HG02852 (cell line): Measurements from ENCODE around the gene MAD1L1.
"Not testable (repeated sequence)": the region's sequence is repeated elsewhere in the genome, so short reads cannot be mapped to it uniquely, and the experiment has no call there.

Source experiments
- ATAC-seq: cut with Tn5 transposase; IDR thresholded peaks from one replicate; pipeline ENCODE4 v1.9.1; 2021; ENCODE audit warnings: mild to moderate bottlenecking, moderate library complexity; ENCODE audit not compliant: unreplicated experiment

The MAD1L1 gene

DNA sequence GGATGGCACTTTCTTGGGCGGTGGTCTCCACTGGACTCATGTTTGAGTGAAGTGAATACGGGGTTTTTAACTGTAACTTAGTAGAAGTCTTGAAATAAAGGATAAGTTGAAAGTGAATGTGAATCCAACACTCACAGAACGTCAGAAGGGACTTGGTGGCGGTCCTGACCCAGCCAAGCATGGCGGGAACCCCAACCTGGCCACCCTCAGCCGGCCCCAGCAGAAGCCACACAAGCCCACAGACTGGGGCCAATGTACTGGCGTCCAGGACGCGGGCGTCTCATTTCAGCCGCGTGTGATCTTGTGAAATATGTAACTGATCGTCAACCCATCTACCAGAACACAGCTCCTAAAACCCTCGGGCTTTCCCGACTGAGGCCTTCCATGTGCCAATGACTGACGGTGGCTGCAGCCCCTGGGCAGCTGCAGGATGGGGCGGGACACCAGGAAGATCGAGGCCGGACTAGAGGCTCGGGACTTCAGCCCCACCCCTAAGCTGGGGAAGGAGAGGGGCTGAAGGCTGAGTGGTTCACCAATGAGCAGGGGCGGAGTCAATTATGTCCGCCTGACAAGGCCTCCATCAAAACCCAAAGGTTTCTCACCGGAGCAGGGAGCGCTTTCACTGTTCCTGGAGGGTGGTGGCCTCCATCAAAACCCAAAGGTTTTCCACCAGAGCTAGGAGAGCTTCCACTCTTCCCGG is 161.5 kb downstream of the MAD1L1 start:
- no peak for ATAC-seq

DNA sequence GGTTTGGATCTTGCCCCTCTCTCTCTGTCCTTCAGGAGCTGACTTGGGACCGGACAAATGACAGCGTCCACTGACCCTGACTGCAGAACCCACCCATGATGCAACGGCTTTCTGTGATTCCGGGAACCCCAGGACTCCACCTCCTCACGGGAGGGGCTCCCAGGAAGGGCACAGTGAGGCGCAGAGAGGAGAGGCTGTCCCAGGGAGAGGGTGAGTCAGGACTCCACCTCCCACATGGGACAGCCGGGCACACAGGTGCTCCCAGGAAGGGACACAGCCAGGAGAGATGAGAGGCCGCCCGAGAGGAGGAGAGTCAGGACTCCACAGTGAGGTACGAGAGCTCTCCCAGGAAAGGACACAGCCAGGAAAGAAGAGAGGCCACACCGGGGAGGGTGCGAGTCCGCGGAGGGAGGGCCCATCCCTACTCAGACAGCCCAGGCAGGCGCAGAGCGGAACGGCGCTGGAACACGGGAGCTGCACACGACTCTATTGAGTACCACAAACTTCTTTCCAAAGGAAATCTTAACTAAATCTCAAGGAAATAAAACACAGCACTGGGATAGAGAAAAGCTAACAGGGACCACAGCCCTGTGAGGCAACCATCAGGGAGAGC is 162.5 kb downstream of the MAD1L1 start:
- no peak for ATAC-seq

DNA sequence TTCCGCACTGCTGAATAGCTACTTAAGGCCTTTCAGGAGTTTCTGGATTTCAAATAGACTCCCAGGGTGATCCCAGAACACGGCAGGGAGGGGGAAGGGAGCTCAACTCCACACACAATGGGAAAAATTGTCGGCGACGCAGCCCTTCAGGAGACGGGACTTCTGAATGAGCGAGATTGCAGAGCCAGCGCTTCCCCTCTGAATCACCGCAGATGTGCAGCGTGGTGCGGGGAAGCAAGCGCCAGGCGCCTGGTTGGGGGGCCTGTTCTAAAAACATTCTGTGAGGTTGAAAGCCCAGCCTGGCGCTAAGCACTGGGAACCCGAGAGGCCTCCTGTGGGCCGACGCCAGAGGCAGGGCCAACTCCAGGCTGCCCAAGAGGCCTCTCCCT is 163.3 kb downstream of the MAD1L1 start:
- no peak for ATAC-seq

DNA sequence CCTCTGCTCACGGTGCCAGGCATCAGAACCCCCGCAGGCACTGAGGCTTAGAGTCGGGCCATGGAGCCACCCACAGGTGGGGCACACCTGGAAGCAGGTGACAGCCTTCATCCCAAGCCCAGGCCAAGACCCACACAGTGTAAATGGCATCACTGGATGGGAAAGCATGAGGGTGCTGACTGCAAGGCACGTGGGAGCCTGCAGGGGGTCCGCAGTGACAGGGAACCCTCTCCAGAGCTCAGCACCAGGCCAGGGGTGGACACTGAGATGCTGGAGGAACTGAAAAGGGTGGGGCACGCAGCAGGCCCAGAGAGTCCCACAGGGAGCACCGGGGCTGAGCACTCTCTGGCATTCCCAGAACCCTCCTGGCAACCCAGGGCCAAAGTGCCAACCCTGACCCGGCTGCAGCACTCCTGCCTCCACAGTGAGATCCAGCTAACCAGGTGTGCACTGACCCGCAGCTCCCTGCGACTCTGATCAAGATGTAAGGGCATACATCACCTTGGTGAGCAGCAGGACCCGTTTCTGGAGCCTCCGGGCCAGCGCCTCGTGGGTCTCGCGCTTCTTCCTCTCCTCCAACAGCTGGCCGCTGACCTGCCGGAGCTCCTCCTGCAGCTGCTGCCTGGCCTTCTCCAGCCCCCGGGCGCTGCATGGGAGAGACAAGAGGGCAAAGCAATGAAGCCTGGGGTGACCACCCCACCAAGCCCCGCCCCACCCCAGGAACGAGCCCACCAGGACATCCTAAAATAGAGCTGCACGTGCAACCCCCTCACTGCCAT is 163.9 kb downstream of the MAD1L1 start:
- no peak for ATAC-seq

DNA sequence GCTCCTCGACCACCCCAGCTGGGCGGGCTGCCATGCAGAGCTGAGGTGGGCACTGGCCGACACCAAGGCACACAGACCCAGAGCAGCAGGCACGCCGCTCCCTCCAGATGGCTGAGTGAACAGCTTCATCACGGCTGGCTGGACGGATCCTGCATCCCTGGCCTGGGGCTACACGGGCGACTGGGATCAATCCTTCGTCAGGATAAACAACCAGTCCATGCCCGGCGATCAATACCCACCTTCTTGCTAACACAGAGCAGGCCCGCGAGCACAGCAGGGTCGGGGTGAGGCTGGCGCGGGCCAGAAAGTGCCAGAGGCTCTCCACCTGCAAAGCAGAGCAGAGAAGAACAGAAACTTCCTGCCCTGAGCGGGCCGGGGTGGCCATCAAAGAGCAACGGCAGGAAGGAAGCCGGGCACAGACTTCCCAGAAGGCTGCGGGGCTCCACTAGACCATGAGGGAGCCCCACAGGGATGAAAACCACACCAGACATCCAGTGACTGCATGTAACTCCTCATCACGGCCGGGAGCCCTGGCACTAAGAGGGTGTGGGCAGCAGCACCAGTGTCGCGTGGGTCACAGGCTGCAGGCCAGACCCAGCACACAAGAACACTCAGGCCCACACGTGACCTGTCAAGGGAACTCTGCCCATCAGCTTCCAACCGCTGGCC is 166.4 kb downstream of the MAD1L1 start:
- ATAC-seq = no peak

DNA sequence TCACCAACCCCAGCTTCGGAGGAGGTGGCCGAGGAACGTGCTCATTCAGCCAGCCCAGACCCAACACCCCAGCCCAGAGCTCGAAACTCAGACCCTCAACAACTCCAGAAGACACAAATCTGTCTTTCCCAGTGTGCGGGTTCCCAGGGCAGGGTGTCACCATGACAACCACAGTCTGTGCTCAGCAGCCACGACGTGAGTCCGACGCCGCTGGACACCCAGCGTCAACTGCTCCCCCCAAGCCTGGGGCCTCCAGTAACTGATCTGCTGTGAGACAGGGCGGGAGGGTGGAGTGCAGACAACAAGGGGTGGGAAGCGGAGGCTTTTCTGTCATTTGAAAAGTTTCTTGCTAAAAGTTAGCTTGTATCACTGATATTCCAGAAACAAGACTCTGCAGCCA is 167.2 kb downstream of the MAD1L1 start:
- ATAC-seq = no peak

DNA sequence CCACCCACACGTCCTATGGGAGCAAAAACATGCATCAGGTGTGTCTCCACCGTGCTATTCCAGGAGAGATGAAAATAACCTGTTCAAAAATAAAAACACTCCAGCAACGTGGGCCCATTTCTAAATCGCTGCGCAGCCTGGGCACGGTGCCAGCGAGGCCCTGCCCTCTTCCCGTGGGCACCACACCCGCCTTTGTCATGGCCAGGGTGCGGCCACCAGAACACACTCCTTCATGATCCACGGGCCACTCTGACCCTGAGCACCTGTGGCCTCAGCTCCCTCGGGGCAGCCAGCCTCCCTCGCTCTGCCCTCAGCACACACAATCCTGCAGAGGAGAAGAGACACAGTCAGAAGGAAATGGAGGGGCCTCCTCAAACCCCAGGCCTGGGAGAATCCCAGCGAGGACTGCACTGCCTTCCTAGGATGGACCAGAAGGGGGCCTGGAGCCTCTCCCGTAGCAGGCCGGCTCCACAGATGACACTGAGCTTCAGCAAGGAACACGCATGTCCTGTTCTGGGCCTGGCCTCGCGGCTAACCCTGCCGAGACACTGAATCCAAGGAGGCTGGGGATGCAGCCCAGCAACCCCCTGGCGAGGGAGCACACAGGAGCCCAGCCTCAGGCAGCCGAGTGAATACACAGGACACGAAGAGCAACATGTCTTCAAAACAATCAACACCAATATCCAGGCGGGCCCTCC is 169.0 kb downstream of the MAD1L1 start:
- ATAC-seq = no peak

DNA sequence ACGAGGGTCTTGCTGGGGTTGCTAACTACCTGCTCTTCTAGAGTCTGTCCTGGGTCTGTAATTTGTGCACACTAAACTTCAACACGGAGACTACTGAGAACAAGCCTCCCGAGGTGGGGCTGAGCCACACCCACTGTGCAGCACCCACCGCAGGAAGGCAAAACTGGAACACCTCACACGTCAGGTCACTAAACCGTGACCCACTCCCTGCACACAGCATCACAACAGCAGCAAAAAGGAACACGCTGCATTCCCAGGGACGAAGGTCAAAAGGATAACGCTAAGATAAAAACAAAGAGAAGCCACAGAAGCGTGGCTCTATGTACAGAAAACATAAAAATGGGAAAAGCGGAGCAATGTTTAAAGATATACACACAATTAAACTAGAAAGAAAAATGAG is 170.1 kb downstream of the MAD1L1 start:
- no peak for ATAC-seq

DNA sequence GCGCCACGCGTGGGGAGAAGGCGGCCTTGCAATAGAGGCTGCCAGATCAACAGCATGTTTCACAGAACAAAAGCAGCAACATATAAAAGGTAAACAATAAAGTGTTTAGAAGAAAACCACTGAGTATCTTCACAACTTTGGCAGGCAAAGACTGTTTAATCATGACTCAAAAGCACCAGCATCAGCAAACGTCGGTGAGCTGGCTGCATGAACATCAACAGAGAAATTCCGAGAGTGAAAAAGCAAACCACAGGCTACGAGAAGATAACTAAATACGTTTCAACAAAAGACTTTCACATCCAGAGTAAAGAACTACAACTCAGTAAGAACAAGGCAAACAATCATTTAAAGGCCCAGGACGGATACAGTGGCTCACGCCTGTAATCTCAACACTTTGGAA is 172.0 kb downstream of the MAD1L1 start:
- no peak for ATAC-seq

DNA sequence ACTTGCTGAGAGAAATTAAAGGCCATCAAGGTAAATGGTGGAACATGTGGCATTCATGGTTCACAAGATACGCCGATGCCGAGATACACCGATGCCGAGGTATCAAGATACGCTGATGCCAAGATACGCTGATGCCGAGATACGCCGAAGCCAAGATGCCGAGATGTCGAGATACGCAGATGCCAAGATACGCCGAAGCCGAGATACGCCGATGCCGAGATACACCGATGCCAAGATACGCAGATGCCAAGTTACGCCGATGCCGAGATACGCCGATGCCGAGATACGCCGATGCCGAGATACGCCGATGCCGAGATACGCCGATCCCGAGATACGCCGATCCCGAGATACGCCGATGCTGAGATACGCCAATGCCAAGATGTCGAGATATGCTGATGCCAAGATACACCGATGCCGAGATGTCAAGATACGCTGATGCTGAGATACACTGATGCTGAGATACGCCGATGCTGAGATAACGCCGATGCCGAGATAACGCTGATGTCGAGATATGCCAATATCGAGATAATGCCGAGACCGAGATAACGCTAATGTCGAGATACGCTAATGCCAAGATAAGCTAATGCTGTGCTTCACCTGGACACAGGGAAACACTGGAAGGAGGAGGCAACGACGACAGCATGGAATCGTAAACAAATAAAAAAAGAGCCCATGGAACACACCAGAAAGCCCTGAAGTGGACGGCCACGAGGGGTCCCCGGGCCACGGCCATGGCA is 172.6 kb downstream of the MAD1L1 start:
- no peak for ATAC-seq

DNA sequence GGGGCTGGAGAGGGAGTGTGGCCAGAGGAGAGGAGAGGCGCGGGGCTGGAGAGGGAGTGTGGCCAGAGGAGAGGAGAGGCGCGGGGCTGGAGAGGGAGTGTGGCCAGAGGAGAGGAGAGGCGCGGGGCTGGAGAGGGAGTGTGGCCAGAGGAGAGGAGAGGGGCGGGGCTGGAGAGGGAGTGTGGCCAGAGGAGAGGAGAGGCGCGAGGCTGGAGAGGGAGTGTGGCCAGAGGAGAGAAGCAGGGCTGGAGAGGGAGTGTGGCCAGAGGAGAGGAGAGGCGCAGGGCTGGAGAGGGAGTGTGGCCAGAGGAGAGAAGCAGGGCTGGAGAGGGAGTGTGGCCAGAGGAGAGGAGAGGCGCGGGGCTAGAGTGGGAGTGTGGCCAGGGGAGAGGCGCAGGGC is 174.5 kb downstream of the MAD1L1 start:
- ATAC-seq = not testable (repeated sequence)

DNA sequence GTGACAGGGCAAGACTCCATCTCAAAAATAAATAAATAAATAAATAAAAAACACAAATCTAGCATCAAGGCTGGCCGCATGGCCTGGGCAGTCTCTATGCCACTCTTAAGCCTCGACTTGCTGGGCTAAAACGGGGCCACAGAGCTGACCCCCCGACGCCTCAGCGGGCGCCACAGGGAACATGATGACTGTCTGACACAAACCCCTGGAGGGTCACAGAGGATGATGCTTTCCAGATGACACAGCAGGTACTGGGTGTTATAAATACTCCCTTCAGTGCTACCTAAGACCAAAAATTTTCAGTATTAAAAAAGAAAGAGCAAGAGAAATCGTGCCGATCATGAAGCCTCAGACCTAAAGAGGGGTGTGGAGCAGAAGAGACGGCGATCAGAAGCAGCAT is 176.8 kb downstream of the MAD1L1 start:
- no peak for ATAC-seq

DNA sequence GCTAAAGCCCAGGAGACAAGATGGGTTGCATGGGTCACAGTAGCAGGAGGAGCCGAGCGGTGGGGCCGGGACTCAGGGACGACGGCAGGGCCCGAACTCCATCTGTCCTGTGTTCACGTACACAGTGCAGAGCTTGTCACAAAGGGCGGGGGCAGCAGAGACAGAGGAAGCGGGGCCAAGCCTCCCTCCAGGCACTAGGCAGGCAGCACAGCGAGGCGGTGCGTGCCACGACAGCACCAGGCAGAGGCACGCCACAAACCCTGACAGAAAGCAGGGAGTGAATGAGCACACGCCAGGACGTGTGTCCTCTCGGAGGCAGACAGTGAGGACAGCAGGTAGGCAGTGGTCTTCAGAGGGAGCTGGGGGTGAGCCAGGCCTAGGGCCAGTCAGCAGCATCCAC is 177.8 kb downstream of the MAD1L1 start:
- ATAC-seq = no peak

DNA sequence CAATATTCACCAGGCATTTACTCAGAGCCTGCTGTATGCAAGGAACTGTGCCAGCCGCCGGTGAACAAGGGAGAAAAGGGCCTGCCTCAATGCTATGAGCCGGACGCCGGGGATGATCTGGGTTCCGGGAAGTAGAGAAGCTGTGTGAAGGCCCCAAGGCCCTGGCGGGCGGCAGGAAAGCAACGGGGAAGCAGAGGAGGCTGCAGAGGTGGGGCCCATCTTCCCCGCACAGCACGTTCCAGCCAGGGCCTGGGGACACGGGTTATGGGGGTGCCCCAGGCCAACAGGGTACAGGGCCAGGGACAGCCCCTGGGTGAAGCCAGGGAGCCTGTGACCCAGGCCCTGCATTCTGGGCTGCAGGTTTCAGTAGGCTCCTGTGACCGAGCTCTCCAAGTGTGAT is 179.3 kb downstream of the MAD1L1 start:
- ATAC-seq = no peak

DNA sequence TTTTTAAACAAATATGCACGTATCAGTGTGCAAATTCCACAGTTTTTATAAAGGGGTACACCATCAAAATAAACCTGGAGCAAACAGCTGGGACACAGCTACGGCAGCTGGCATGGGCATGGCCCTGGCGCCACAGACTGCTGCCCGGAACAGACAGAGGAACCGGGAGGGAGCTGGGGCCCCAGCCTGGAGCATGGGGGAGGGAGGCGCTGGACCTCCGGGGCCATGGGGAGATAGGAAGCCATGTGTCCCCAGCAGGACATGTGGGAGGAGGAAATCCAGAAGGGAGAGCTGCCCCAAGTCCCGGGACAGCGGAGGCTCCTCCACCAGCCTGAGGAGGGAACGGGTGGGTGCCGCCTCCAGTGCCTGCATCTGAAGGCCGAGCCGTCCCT is 180.1 kb downstream of the MAD1L1 start:
- ATAC-seq = no peak

DNA sequence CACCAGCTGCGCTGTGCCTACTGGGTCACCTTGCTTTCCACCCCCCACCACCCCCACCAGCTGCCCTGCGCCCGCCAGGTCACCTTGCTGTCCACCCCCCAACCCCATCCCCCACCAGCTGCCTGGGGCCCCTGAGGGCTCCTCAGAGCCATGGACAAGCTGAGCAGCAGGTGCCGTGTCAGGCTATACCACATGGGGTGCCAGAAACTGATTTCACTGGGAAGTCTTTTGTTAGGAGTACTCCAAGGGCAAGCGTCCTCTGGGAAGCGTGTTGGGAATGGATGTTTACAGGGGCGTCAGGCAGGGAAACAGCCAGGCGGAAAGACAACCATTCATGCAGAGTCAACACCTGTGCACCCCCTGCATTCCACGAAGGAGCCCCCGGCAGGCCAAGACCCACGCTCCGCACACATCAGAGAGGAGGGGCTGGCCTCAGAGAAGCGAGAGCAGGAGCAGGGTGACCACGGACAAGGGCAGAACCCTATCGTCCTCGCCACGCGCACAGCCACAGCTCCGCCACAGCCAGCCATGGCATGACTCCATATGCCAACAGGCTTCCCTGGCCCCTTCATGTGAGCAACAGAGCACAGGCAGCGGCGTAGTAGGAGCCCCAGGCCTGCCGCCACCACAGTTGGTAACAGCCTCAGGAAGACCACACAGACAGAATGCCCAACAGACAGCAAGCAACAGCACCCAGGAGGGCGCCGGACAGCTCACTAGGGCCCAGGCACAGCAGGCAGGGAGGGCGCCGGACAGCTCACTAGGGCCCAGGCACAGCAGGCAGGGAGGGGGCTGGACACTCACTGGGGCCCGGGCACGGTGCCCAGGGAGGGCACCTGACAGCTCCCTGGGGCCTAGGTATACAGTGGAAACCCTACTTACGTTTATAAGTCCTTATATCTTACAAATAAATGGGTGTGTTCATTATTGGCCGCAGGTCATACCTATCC is 180.8 kb downstream of the MAD1L1 start:
- no peak for ATAC-seq

DNA sequence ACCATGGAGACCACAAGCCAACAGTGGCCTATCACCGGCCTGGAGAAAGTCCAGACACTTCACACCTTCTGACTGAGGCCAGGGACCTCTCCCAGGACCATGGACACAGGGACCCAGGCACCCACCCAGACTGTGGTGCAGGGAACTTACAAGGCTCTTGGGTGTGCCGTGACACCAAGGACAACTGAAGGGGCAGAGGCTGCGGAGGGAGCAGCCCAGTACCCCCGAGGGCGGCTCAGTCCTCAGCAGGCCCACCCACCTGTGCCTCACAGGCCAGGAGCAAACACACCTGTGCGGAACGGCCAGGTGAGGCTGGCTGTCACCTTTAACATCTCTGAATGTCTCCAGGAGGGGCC is 182.3 kb downstream of the MAD1L1 start:
- no peak for ATAC-seq

DNA sequence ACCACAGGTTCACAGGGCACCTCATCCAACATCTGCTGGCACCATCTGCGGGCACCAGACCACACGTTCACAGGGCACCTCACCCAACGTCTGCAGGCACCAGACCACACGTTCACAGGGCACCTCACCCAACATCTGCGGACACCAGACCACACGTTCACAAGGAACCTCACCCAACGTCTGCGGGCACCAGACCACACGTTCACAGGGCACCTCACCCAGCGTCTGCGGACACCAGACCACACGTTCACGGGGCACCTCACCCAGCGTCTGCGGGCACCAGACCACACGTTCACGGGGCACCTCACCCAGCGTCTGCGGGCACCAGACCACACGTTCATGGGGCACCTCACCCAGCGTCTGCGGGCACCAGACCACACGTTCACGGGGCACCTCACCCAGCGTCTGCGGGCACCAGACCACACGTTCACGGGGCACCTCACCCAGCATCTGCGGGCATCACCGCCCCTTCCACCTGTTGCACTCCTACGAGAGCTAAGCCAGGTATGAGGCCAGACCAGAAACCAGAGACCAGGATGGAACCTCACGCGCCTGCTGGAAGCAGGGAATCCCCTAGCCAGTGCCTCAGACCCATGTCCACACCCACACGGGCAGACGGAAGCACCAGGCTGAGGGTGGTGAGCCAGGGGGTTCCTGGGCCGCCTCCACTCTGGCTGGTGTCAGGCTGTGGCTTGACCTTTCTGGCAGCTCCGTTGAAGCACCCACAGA is 182.8 kb downstream of the MAD1L1 start:
- ATAC-seq = no peak
